SK-N-SH treated with all-trans-retinoic acid at 6 μM for 48 hours (cell line): ENCODE measurements around the gene OPRM1.

Experiments used
- ATAC-seq: fragments of 200-7000 bp; cut with Tn5 transposase; 3 replicates; pipeline ENCODE4 v1.9.1; 2020; ENCODE audit warnings: mild to moderate bottlenecking, moderate library complexity
- ARNTL ChIP-seq: fragments of 450-650 bp; formaldehyde crosslinking; IDR thresholded peaks from 2 replicates; pipeline ENCODE4 v1.5.0; 2020; ENCODE audit warnings: low read depth, mild to moderate bottlenecking, moderate library complexity, borderline replicate concordance
- BACH2 ChIP-seq: fragments of 250-450 bp; sonication (Bioruptor Pico); IDR thresholded peaks from 2 replicates; pipeline ENCODE4 v1.9.0; 2021; ENCODE audit warnings: mild to moderate bottlenecking, borderline replicate concordance
- CREB5 ChIP-seq: fragments of 250-450 bp; sonication (Bioruptor Pico); IDR thresholded peaks from 2 replicates; pipeline ENCODE4 v1.5.1; 2020; ENCODE audit warnings: low read depth, mild to moderate bottlenecking, moderate library complexity
- CSDC2 ChIP-seq: fragments of 250-450 bp; sonication (Bioruptor Pico); IDR thresholded peaks from 2 replicates; pipeline ENCODE4 v1.5.0; 2020; ENCODE audit warnings: mild to moderate bottlenecking, moderate library complexity
- CSRNP3 ChIP-seq: fragments of 250-450 bp; sonication (Bioruptor Pico); IDR thresholded peaks from 2 replicates; pipeline ENCODE4 v1.5.1; 2021; ENCODE audit warnings: mild to moderate bottlenecking, moderate library complexity
- ESRRG ChIP-seq: fragments of 250-450 bp; sonication (Bioruptor Pico); IDR thresholded peaks from 2 replicates; pipeline ENCODE4 v1.6.1; 2021; ENCODE audit warnings: mild to moderate bottlenecking
- GLIS3 ChIP-seq: fragments of 250-450 bp; sonication (Bioruptor Pico); IDR thresholded peaks from 2 replicates; pipeline ENCODE4 v1.5.0; 2020; ENCODE audit warnings: mild to moderate bottlenecking, moderate library complexity
- ISL1 ChIP-seq: fragments of 250-450 bp; sonication (Bioruptor Pico); IDR thresholded peaks from 2 replicates; pipeline ENCODE4 v2.1.2; 2022; ENCODE audit warnings: mild to moderate bottlenecking, moderate library complexity
- OSR1 ChIP-seq: fragments of 250-450 bp; sonication (Bioruptor Pico); IDR thresholded peaks from 2 replicates; pipeline ENCODE4 v1.8.0; 2022; ENCODE audit warnings: moderate library complexity, mild to moderate bottlenecking, inconsistent platforms
- PATZ1 ChIP-seq: fragments of 250-450 bp; sonication (Bioruptor Pico); IDR thresholded peaks from 2 replicates; pipeline ENCODE4 v1.8.0; 2020; ENCODE audit warnings: mild to moderate bottlenecking, moderate library complexity, borderline replicate concordance
- PPARA ChIP-seq: fragments of 250-450 bp; sonication (Bioruptor Pico); IDR thresholded peaks from 2 replicates; pipeline ENCODE4 v1.5.0; 2020; ENCODE audit warnings: mild to moderate bottlenecking, borderline replicate concordance
- RARB ChIP-seq: fragments of 250-450 bp; sonication (Bioruptor Pico); IDR thresholded peaks from 2 replicates; pipeline ENCODE4 v1.8.0; 2021; ENCODE audit warnings: mild to moderate bottlenecking, moderate library complexity
- SNAI2 ChIP-seq: fragments of 250-450 bp; sonication (Bioruptor Pico); IDR thresholded peaks from 2 replicates; pipeline ENCODE4 v1.5.0; 2020; ENCODE audit warnings: mild to moderate bottlenecking, moderate library complexity
- TCF4 ChIP-seq: fragments of 250-450 bp; sonication (Bioruptor Pico); IDR thresholded peaks from 2 replicates; pipeline ENCODE4 v1.8.0; 2021; ENCODE audit warnings: mild to moderate bottlenecking, moderate library complexity, borderline replicate concordance
- TOX ChIP-seq: fragments of 250-450 bp; sonication (Bioruptor Pico); IDR thresholded peaks from 2 replicates; pipeline ENCODE4 v1.8.0; 2021; ENCODE audit warnings: mild to moderate bottlenecking, moderate library complexity, borderline replicate concordance
- TSHZ2 ChIP-seq: fragments of 250-450 bp; sonication (Bioruptor Pico); IDR thresholded peaks from 2 replicates; pipeline ENCODE4 v1.5.0; 2020; ENCODE audit warnings: mild to moderate bottlenecking, moderate library complexity
- ZC3H10 ChIP-seq: fragments of 250-450 bp; sonication (Bioruptor Pico); IDR thresholded peaks from 2 replicates; pipeline ENCODE4 v1.5.1; 2021; ENCODE audit warnings: mild to moderate bottlenecking, moderate library complexity
- ZFP3 ChIP-seq: fragments of 250-450 bp; sonication (Bioruptor Pico); IDR thresholded peaks from 2 replicates; pipeline ENCODE4 v1.5.0; 2020; ENCODE audit warnings: mild to moderate bottlenecking, moderate library complexity
- ZFP30 ChIP-seq: fragments of 450-650 bp; formaldehyde crosslinking; IDR thresholded peaks from 2 replicates; pipeline ENCODE4 v1.5.0; 2022; ENCODE audit warnings: mild to moderate bottlenecking, moderate library complexity
- ZNF70 ChIP-seq: fragments of 450-650 bp; formaldehyde crosslinking; IDR thresholded peaks from 2 replicates; pipeline ENCODE4 v1.5.0; 2020; ENCODE audit warnings: mild to moderate bottlenecking, moderate library complexity
- ZNF8 ChIP-seq: fragments of 450-650 bp; formaldehyde crosslinking; IDR thresholded peaks from 2 replicates; pipeline ENCODE4 v1.5.0; 2020; ENCODE audit warnings: mild to moderate bottlenecking, moderate library complexity

The OPRM1 gene

GRCh38 chr6:154261688-154262397 lies 222.8 kb downstream of the OPRM1 start:
- no peak for ATAC-seq
- TF ChIP-seq TCF4 (CRISPR knock-in tag) = no peak
- no peak for TF ChIP-seq ZFP30
- no peak for TF ChIP-seq ISL1
- TF ChIP-seq BACH2 (CRISPR knock-in tag) = no peak
- no peak for TF ChIP-seq RARB (CRISPR knock-in tag)
- no peak for TF ChIP-seq TSHZ2 (CRISPR knock-in tag)
- no peak for TF ChIP-seq CSDC2 (CRISPR knock-in tag)

GRCh38 chr6:154266560-154267099 lies 227.6 kb downstream of the OPRM1 start:
- TF ChIP-seq CSRNP3 = no peak
- TF ChIP-seq ZFP30 = no peak
- no peak for TF ChIP-seq OSR1
- no peak for TF ChIP-seq PATZ1 (CRISPR knock-in tag)
- TF ChIP-seq BACH2 (CRISPR knock-in tag) = no peak
- TF ChIP-seq ARNTL (CRISPR knock-in tag) = no peak
- TF ChIP-seq CSDC2 (CRISPR knock-in tag) = no peak
- TF ChIP-seq ISL1 = no peak
- no peak for TF ChIP-seq ZC3H10 (CRISPR knock-in tag)
- TF ChIP-seq ZNF70 (CRISPR knock-in tag) = no peak
- no peak for TF ChIP-seq SNAI2 (CRISPR knock-in tag)
- no peak for TF ChIP-seq TSHZ2 (CRISPR knock-in tag)
- no peak for TF ChIP-seq TCF4 (CRISPR knock-in tag)
- no peak for TF ChIP-seq CREB5 (CRISPR knock-in tag)
- no peak for TF ChIP-seq ZFP3 (CRISPR knock-in tag)
- ATAC-seq = no peak

- no peak for ATAC-seq
- no peak for TF ChIP-seq ARNTL (CRISPR knock-in tag)
- TF ChIP-seq ZFP30 = no peak
- TF ChIP-seq CSDC2 (CRISPR knock-in tag) = no peak
- TF ChIP-seq CREB5 (CRISPR knock-in tag) = no peak
- TF ChIP-seq RARB (CRISPR knock-in tag) = no peak
- TF ChIP-seq ZNF8 (CRISPR knock-in tag) = no peak
- no peak for TF ChIP-seq BACH2 (CRISPR knock-in tag)
- TF ChIP-seq ESRRG = no peak
- TF ChIP-seq ZFP3 (CRISPR knock-in tag) = no peak
- no peak for TF ChIP-seq PPARA
- TF ChIP-seq ZNF70 (CRISPR knock-in tag) = no peak
- TF ChIP-seq OSR1 = no peak
- no peak for TF ChIP-seq GLIS3 (CRISPR knock-in tag)
- TF ChIP-seq ZC3H10 (CRISPR knock-in tag) = no peak
- TF ChIP-seq TOX (CRISPR knock-in tag) = no peak
- no peak for TF ChIP-seq CSRNP3
These were observed 228.6 kb downstream of the OPRM1 start for GRCh38 chr6:154267508-154268106.
